ENCODE results near the gene KCNB1. TPM values are rescaled to one million over a fixed set of nuclear protein-coding genes. Genes with fewer than 3 reads are reported as not detected.

Gene KCNB1
- total RNA-seq, 3 donors from 2014 or later, result 3.9 to 21.8 (median 5.1) TPM

DNA sequence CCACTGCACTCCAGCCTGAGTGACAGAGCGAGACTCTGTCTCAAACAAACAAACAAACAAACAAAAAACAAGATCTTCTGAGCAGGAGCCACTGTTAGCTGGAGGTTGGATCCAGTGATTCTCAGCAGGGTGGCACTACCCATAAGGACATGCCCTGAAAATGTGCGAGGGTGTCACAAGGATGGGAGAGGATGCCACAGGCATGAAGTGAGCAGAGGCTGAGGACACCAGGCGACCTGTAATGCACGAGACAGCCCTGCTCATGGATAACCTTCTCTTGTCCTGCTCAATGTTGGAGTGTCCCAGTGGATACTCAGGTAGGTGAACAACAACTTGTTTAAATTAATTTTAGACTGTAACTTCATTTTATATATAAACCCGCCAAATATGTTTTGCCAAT lies 76.8 kb downstream of the KCNB1 start:
- no peak overlapping the region for H3K27ac ChIP-seq
- intact Hi-C loops (cut with DNase I; ENCODE audit: low total_unique reads), result no loop called here
- H3K36me3 ChIP-seq, result no peaks in the 10 kb centered on the region
- TF ChIP-seq POLR2AphosphoS5 (IDR thresholded peaks at IDR 0.05) (no peak), POLR2A (IDR thresholded peaks at IDR 0.05) (no peak)
- TF ChIP-seq, protein P1, sequence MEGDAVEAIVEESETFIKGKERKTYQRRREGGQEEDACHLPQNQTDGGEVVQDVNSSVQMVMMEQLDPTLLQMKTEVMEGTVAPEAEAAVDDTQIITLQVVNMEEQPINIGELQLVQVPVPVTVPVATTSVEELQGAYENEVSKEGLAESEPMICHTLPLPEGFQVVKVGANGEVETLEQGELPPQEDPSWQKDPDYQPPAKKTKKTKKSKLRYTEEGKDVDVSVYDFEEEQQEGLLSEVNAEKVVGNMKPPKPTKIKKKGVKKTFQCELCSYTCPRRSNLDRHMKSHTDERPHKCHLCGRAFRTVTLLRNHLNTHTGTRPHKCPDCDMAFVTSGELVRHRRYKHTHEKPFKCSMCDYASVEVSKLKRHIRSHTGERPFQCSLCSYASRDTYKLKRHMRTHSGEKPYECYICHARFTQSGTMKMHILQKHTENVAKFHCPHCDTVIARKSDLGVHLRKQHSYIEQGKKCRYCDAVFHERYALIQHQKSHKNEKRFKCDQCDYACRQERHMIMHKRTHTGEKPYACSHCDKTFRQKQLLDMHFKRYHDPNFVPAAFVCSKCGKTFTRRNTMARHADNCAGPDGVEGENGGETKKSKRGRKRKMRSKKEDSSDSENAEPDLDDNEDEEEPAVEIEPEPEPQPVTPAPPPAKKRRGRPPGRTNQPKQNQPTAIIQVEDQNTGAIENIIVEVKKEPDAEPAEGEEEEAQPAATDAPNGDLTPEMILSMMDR (IDR thresholded peaks at IDR 0.05), result no peak
- no peaks in the 10 kb centered on the region for H3K9me3 ChIP-seq
- no peaks in the 10 kb centered on the region for H3K4me1 ChIP-seq
- H3K4me3 ChIP-seq, result no peak overlapping the region
- H3K27me3 ChIP-seq, result no peaks in the 10 kb centered on the region
- DNase-seq (ENCODE audit: low spot score in 2 of 2), result no peak

DNA sequence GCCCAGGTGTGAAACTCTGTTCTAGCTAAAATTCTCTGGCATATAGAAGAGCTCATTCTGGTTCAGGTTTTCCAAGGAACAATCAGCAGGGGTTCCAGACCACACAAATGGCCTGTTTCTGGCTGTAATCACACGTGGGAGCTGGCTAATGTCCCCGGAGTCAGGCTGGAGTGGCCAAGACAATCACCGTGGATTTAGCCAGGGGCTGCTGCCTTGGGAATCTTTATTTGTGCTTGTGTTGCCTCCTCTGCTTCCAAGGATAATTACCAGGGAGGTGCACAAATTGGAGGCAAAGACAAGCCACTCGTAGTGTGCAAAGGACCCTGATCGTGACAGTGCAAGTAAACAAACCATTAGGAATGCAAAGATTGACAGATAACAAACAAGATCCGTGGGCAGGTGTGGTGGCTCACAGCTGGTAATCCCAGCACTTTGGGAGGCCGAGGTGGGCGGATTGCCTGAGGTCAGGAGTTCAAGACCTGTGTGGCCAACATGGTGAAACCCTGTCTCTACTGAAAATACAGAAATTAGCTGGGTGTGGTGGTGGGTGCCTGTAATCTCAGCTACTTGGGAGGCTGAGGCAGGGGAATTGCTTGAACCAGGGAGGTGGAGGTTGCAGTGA lies 77.3 kb downstream of the KCNB1 start:
- no peaks in the 10 kb centered on the region for H3K27me3 ChIP-seq
- no peak overlapping the region for H3K27ac ChIP-seq
- intact Hi-C loops (cut with DNase I; ENCODE audit: low total_unique reads), result no loop called here
- TF ChIP-seq POLR2A (IDR thresholded peaks at IDR 0.05), result no peak
- no peak for TF ChIP-seq POLR2AphosphoS5 (IDR thresholded peaks at IDR 0.05)
- TF ChIP-seq, protein P1 (IDR thresholded peaks at IDR 0.05), result no peak
- DNase-seq (ENCODE audit: low spot score in 2 of 2), result no peak
- H3K4me3 ChIP-seq, result no peak overlapping the region
- H3K4me1 ChIP-seq, result no peaks in the 10 kb centered on the region
- H3K36me3 ChIP-seq, result no peaks in the 10 kb centered on the region
- H3K9me3 ChIP-seq, result no peaks in the 10 kb centered on the region

DNA sequence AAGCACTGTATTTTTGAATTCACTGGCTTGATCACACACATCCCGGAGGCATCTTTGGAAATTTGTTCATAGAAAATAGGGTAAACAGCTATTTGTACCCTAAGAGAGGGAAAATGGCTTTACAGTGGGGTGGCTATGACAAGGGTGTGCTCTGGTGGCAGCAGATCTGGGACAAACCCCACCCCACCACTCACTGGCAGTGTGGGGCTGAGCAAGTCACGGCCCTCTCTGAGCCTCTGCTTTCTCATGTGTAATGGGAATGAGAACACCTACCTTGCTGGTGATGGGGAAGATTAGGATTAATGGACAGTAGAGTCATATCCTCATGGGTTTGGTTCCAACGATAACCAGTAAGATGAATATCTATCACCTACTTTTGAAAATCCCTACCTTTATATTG lies 78.0 kb downstream of the KCNB1 start:
- Histone ChIP-seq H3K27ac (no peak overlapping the region), H3K4me1 (no peaks in the 10 kb centered on the region)

DNA sequence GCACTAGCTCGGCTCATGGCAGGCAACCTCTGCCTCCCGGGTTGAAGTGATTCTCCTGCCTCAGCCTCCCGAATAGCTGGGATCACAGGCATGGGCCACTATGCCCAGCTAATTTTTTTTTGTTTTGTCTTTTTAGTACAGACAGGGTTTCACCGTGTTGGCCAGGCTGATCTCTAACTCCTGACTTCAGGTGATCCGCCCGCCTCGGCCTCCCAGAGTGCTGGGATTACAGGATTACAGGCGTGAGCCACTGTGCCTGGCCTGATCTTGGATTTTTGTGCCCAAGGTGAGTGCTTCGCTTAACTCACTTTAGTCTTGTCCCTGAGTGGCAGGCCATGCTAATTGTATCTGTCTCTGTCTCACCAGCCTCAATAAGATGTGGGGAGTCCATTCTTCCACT lies 78.6 kb downstream of the KCNB1 start:
- intact Hi-C loops (cut with DNase I; ENCODE audit: low total_unique reads), result no loop called here
- H3K36me3 ChIP-seq, result no peaks in the 10 kb centered on the region
- no peak for DNase-seq (ENCODE audit: low spot score in 2 of 2)
- no peak overlapping the region for H3K27ac ChIP-seq
- TF ChIP-seq, protein P1 (IDR thresholded peaks at IDR 0.05), result no peak
- TF ChIP-seq POLR2AphosphoS5 (IDR thresholded peaks at IDR 0.05), result no peak
- TF ChIP-seq POLR2A (IDR thresholded peaks at IDR 0.05), result no peak
- no peak overlapping the region for H3K4me3 ChIP-seq
- no peaks in the 10 kb centered on the region for H3K9me3 ChIP-seq
- no peaks in the 10 kb centered on the region for H3K4me1 ChIP-seq
- H3K27me3 ChIP-seq, result no peaks in the 10 kb centered on the region

More for the DNA sequence above, 78.0 kb downstream of the KCNB1 start:
- no peak overlapping the region for H3K4me3 ChIP-seq
- no peaks in the 10 kb centered on the region for H3K27me3 ChIP-seq
- H3K9me3 ChIP-seq, result no peaks in the 10 kb centered on the region
- intact Hi-C loops (cut with DNase I; ENCODE audit: low total_unique reads), result no loop called here
- DNase-seq (ENCODE audit: low spot score in 2 of 2), result no peak
- TF ChIP-seq, protein P1 (IDR thresholded peaks at IDR 0.05), result no peak
- TF ChIP-seq POLR2A (IDR thresholded peaks at IDR 0.05) (no peak), POLR2AphosphoS5 (IDR thresholded peaks at IDR 0.05) (no peak)
- H3K36me3 ChIP-seq, result no peaks in the 10 kb centered on the region

DNA sequence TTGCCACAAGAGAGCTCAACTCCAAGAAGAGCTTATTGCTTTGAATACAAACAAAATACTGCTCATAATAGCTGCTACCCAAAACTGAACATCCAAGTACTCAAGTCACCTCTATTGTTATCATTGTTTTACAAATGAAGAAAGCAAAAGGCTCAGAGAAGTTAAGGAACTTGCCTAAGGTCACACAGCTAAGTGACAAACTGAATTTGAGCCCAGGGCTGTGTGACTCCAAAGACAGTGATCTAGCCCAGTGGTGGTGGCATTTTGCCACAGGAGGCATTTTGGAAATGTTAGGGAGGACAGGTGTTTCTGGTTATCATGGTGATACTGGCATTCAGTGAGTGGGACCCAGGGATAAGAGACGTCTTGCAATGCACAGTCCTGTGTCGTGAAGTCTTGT lies 79.5 kb downstream of the KCNB1 start:
- Histone ChIP-seq H3K27me3 (no peaks in the 10 kb centered on the region), H3K36me3 (no peaks in the 10 kb centered on the region), H3K4me3 (no peak overlapping the region), H3K9me3 (no peaks in the 10 kb centered on the region), H3K27ac (no peak overlapping the region), H3K4me1 (no peaks in the 10 kb centered on the region)
- TF ChIP-seq POLR2A (IDR thresholded peaks at IDR 0.05), result no peak
- no peak for TF ChIP-seq POLR2AphosphoS5 (IDR thresholded peaks at IDR 0.05)
- TF ChIP-seq, protein P1 (IDR thresholded peaks at IDR 0.05), result no peak
- DNase-seq (ENCODE audit: low spot score in 2 of 2), result no peak
- intact Hi-C loops (cut with DNase I; ENCODE audit: low total_unique reads), result no loop called here

Data from breast epithelium (tissue), 4 donors.